GM21786 (cell line): ENCODE data around the gene FBXO48.
A peak's percentile ranks its signal among the peaks of the same experiment; 100 is the strongest.

Experiments
- ATAC-seq: cut with Tn5 transposase; IDR thresholded peaks from one replicate; pipeline ENCODE4 v1.9.1; 2021; ENCODE audit not compliant: unreplicated experiment

The FBXO48 gene

GRCh38 chr2:68414876-68415275 lies 52.2 kb downstream of the FBXO48 start:
- ATAC-seq, result no peak

- no peak for ATAC-seq
These were observed 52.6 kb downstream of the FBXO48 start for GRCh38 chr2:68414452-68414851.

GRCh38 chr2:68413466-68413865 lies 53.6 kb downstream of the FBXO48 start:
- ATAC-seq, result no peak

GRCh38 chr2:68412127-68412819 lies 54.8 kb downstream of the FBXO48 start:
- peak; percentile 25 for ATAC-seq

- peak; percentile 95 for ATAC-seq
These were observed 55.5 kb downstream of the FBXO48 start for GRCh38 chr2:68411397-68412126.
